Right lobe of liver (tissue), 6 donors: ENCODE results near the gene ANTXR1. TPM values are rescaled to one million over a fixed set of nuclear protein-coding genes. Genes with fewer than 3 reads are reported as not detected.

ENCODE experiments used
- ATAC-seq, 4 donors: fragments of 200-7000 bp; cut with Tn5 transposase; one replicate each; pipeline ENCODE4 v1.9.1; 2020; ENCODE audit warnings: mild to moderate bottlenecking in 4 of 4, moderate library complexity in 4 of 4
- DNase-seq, 3 donors: peaks; one replicate each; pipeline ENCODE4 v3.0.0-alpha.2; 2020
- H3K27ac ChIP-seq, 3 donors: fragments of 200-600 bp; one replicate each; pipeline ENCODE4 v1.8.0; 2022
- H3K27me3 ChIP-seq, 2 donors: fragments of 200-600 bp; one replicate each; pipeline ENCODE4 v1.8.0; 2022
- H3K36me3 ChIP-seq, 4 donors: fragments of 200-600 bp; sonication (generic) in 1 of 4; one replicate each; pipeline versions ENCODE4 v1.5.1 to v1.8.0; 2017 to 2022; ENCODE audit warnings: control low read depth in 1 of 4
- H3K4me1 ChIP-seq, 4 donors: fragments of 200-600 bp; sonication (generic) in 1 of 4; one replicate each; pipeline versions ENCODE4 v1.5.1 to v1.8.0; 2017 to 2022; ENCODE audit warnings: control low read depth in 1 of 4
- H3K4me3 ChIP-seq, 3 donors: fragments of 200-600 bp; one replicate each; pipeline ENCODE4 v1.8.0; 2022
- H3K9me3 ChIP-seq, 4 donors: fragments of 200-600 bp; sonication (generic) in 1 of 4; one replicate each; pipeline versions ENCODE4 v1.5.1 to v1.8.0; 2017 to 2022; ENCODE audit warnings: control low read depth in 1 of 4
- POLR2A ChIP-seq: fragments of 450-650 bp; IDR thresholded peaks from one replicate; pipeline ENCODE4 v1.6.1; 2017; ENCODE audit warnings: antibody characterized with exemption, mild to moderate bottlenecking
- WGBS: methylation state at CpG from one replicate; pipeline ENCODE4 v1.1.6; 2018; ENCODE audit warnings: low coverage, low lambda C conversion rate; ENCODE audit not compliant: insufficient coverage; ENCODE audit errors: missing lambda C conversion rate; 5-methylcytosine and 5-hydroxymethylcytosine counted together
- intact Hi-C, 2 donors: fragments of 100-400 bp; cut with DNase I; formaldehyde crosslinking; loops; one replicate each; pipeline versions ENCODE4 v1.11.2 to v1.14.1; 2022
- total RNA-seq, 6 experiments: library from RNA; depleted of rRNA in 2 of 6; stranded (reverse); fragments of >200 nt in 2 of 6; fragmentation: NEBNext Ultra II Directional in 3 of 6; extraction: Animal tissue kit (Norgen Biotek cat#: 25700) in 3 of 6; gene quantifications; one replicate each; pipeline versions ENCODE4 v1.1.0 to v1.2.4, GENCODE V29; 2016 to 2023
- TF ChIP-seq, protein P1 (sequence below), 4 donors: fragments of 200-600 bp in 3 of 4; fragments of 450-650 bp in 1 of 4; IDR thresholded peaks; one replicate each; pipeline versions ENCODE4 v1.5.1 to v1.8.0; 2016 to 2022; ENCODE audit warnings: antibody characterized with exemption in 4 of 4, mild to moderate bottlenecking in 2 of 4
- donor health status: DM: no; HTN: yes; CAD: no.
- donor health status: DM: no; HTN: no; CAD: no.
- donor health status: DM: no; HTN: no; CAD: no.
- donor health status: DM: no; HTN: yes; CAD: no.
- donor health status: DM: no; HTN: yes; CAD: no.

ANTXR1 gene
- total RNA-seq, 6 experiments from 2014 or later = 1.1 to 4.1 (median 2.9) TPM

DNA sequence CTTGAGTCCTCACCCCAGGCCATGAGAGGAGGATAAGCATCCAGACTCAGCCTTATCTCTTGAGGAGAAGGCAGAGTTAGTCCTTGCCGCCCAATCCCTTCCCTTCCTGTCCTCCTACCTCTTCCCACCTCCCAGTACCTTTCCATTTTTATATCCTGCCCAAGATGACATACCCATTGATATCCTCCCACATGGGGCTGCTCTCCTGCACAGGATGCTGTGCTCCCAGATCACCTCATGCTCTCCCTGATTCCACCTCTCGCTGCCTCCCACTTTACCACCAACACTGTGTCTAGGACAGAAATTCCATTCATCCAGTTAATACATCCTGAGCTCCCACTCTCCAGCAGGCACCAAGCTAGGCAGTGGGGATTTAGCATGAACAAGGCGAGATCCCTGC, 191.7 kb downstream of the ANTXR1 start:
- intact Hi-C loops = no loop called here
- Histone ChIP-seq H3K4me3 (no peak overlapping the region), H3K36me3 (no peaks in the 10 kb centered on the region), H3K4me1 (no peaks in the 10 kb centered on the region), H3K27me3 (no peaks in the 10 kb centered on the region), H3K9me3 (no peaks in the 10 kb centered on the region), H3K27ac (no peak overlapping the region)
- DNase-seq (no peak), ATAC-seq (no peak)
- WGBS = 83% methylated on average over 3 of the region's 3 CpGs
- TF ChIP-seq POLR2A = no peak
- TF ChIP-seq, protein P1, sequence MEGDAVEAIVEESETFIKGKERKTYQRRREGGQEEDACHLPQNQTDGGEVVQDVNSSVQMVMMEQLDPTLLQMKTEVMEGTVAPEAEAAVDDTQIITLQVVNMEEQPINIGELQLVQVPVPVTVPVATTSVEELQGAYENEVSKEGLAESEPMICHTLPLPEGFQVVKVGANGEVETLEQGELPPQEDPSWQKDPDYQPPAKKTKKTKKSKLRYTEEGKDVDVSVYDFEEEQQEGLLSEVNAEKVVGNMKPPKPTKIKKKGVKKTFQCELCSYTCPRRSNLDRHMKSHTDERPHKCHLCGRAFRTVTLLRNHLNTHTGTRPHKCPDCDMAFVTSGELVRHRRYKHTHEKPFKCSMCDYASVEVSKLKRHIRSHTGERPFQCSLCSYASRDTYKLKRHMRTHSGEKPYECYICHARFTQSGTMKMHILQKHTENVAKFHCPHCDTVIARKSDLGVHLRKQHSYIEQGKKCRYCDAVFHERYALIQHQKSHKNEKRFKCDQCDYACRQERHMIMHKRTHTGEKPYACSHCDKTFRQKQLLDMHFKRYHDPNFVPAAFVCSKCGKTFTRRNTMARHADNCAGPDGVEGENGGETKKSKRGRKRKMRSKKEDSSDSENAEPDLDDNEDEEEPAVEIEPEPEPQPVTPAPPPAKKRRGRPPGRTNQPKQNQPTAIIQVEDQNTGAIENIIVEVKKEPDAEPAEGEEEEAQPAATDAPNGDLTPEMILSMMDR (IDR thresholded peaks at IDR 0.05) = no peak

DNA sequence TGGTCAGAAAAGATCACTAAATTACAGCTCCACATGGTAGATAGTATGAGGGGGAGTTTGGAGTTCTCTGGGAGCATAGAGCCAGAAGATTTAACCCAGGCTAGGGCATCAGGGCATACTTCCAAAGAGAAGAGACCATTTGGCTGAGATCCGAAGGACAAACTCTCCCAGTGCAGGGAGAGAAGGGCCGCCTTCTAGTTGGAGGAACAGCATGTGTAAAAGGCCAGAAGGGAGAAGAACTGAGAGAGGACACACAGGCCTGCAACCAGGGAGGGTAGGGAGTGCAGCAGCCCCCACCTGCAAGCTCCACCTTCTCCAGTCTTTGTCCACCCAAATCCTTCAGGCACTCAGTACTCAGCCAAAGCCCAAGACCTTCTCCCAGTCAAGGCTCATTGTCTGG, 192.1 kb downstream of the ANTXR1 start:
- H3K4me1 ChIP-seq = no peaks in the 10 kb centered on the region
- WGBS = 40% methylated on average over 1 of the region's 2 CpGs
- no peak overlapping the region for H3K27ac ChIP-seq
- H3K27me3 ChIP-seq = no peaks in the 10 kb centered on the region
- intact Hi-C loops = no loop called here
- H3K36me3 ChIP-seq = no peaks in the 10 kb centered on the region
- no peaks in the 10 kb centered on the region for H3K9me3 ChIP-seq
- TF ChIP-seq POLR2A = no peak
- TF ChIP-seq, protein P1 (IDR thresholded peaks at IDR 0.05) = no peak
- no peak overlapping the region for H3K4me3 ChIP-seq
- DNase-seq = no peak
- ATAC-seq = no peak

DNA sequence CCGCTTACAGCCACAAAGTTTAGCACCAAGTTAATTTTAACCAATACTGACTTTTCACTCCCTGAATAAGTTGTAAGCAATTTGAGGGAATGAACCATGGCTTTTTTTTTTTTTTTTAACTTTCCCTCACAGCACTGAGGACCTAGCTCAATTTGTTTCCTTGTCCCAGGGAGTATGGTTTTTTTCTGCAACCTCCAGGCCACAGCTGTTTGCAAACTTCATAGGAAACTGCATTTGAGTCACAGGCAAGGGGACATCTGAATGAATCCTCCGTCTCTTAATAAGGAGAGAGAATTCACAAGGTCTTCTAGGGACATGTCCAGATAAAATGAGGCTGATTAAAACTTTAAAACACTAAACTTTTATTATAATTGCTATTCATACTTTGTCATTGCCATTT, 192.5 kb downstream of the ANTXR1 start:
- Histone ChIP-seq H3K27ac (no peak overlapping the region), H3K4me3 (no peak overlapping the region), H3K9me3 (no peaks in the 10 kb centered on the region), H3K4me1 (no peaks in the 10 kb centered on the region), H3K27me3 (no peaks in the 10 kb centered on the region), H3K36me3 (no peaks in the 10 kb centered on the region)
- ATAC-seq = no peak
- no peak for DNase-seq
- TF ChIP-seq POLR2A = no peak
- TF ChIP-seq, protein P1 (IDR thresholded peaks at IDR 0.05) = no peak
- intact Hi-C loops = no loop called here
- 74% methylated on average over 2 of the region's 2 CpGs for WGBS

DNA sequence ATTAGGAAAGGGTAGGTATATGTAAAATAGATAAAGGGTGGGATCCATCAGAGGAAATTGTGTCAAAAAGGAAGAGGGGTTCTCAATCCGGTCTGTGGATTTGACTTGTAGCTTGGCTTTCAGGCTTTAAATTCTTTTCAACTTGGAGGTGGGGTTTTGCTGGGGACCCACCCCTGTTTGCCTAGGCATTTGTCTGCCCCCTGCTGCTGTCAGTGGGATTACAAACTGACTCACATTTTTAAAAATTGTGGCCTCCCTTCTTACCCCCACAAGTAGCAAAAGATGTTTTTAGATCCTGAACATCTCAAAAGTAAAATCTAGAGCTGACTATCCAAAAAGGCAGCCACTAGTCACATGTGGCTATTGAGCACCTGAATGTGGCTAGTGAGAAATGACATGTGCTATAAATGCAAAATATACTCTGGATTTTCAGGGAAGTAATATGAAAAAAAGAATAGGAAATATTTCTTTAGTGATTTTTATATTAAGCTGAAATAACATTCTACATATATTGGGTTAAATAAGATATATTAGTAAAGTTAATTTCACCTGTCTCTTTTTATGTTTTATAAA, 195.1 kb downstream of the ANTXR1 start:
- no peaks in the 10 kb centered on the region for H3K36me3 ChIP-seq
- no peak for TF ChIP-seq POLR2A
- TF ChIP-seq, protein P1 (IDR thresholded peaks at IDR 0.05) = no peak
- no peak for DNase-seq
- 11% methylated on average over 1 of the region's 1 CpG for WGBS
- no peaks in the 10 kb centered on the region for H3K4me1 ChIP-seq
- H3K27ac ChIP-seq = no peak overlapping the region
- no peaks in the 10 kb centered on the region for H3K27me3 ChIP-seq
- ATAC-seq = no peak
- no peaks in the 10 kb centered on the region for H3K9me3 ChIP-seq
- no peak overlapping the region for H3K4me3 ChIP-seq
- intact Hi-C loops = no loop called here

DNA sequence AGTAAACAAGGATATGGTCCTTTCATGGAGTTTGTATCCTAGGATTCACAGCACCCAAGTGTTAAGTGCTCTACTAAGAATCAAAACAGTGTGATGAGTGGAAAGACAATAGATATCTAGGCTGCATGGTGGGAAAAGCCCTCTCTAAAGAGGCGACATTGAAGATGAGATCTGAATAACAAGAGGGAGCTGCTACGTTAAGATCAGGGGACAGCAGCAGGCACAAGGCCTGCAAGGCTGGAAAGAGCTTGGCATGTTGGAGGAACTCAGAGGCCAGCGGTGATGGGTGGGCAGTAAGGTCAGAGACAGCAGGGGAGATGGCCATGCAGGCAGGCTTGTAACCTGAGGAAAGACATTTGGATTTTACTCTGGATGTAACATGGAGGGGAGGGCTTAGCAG, 196.5 kb downstream of the ANTXR1 start:
- H3K27me3 ChIP-seq = no peaks in the 10 kb centered on the region
- no peaks in the 10 kb centered on the region for H3K9me3 ChIP-seq
- 92% methylated on average over 3 of the region's 3 CpGs for WGBS
- no peak overlapping the region for H3K27ac ChIP-seq
- no peak for ATAC-seq
- no peaks in the 10 kb centered on the region for H3K36me3 ChIP-seq
- no peak for TF ChIP-seq POLR2A
- TF ChIP-seq, protein P1 (IDR thresholded peaks at IDR 0.05) = no peak
- no peaks in the 10 kb centered on the region for H3K4me1 ChIP-seq
- H3K4me3 ChIP-seq = no peak overlapping the region
- DNase-seq = no peak
- intact Hi-C loops = no loop called here
